ENCODE measurements around the gene FGF8.
"Not testable (repeated sequence)": the region's sequence is repeated elsewhere in the genome, so short reads cannot be mapped to it uniquely, and the experiment has no call there.

Gene FGF8

GRCh38 chr10:101803511-101803910 is 27.6 kb upstream of the FGF8 start:
- Histone ChIP-seq H3K4me1 (ENCODE audit: control insufficient read depth, insufficient read depth, low read length) (no peaks in the 10 kb centered on the region), H3K4me3 (ENCODE audit: low read length) (no peak overlapping the region), H3K27me3 (ENCODE audit: control insufficient read depth, insufficient read depth, low read length) (no peaks in the 10 kb centered on the region), H3K9me3 (ENCODE audit: control insufficient read depth, low read length) (no peaks in the 10 kb centered on the region), H3K36me3 (ENCODE audit: control insufficient read depth, insufficient read depth, low read length) (peaks cover 9% of the 10 kb centered on the region), H3K9ac (ENCODE audit: low read length) (no peak overlapping the region)

GRCh38 chr10:101797403-101798059 is 21.6 kb upstream of the FGF8 start:
- Histone ChIP-seq H3K36me3 (ENCODE audit: control insufficient read depth, insufficient read depth, low read length) (peaks cover 20% of the 10 kb centered on the region), H3K4me1 (ENCODE audit: control insufficient read depth, insufficient read depth, low read length) (no peaks in the 10 kb centered on the region), H3K9me3 (ENCODE audit: control insufficient read depth, low read length) (no peaks in the 10 kb centered on the region), H3K4me3 (ENCODE audit: low read length) (no peak overlapping the region), H3K9ac (ENCODE audit: low read length) (no peak overlapping the region), H3K27me3 (ENCODE audit: control insufficient read depth, insufficient read depth, low read length) (no peaks in the 10 kb centered on the region)

GRCh38 chr10:101793526-101793925 is 17.6 kb upstream of the FGF8 start:
- no peaks in the 10 kb centered on the region for H3K27me3 ChIP-seq (ENCODE audit: control insufficient read depth, insufficient read depth, low read length)
- no peaks in the 10 kb centered on the region for H3K9me3 ChIP-seq (ENCODE audit: control insufficient read depth, low read length)
- peaks cover 11% of the 10 kb centered on the region for H3K36me3 ChIP-seq (ENCODE audit: control insufficient read depth, insufficient read depth, low read length)

GRCh38 chr10:101789686-101790085 is 13.8 kb upstream of the FGF8 start:
- Histone ChIP-seq H3K4me3 (ENCODE audit: low read length) (no peak overlapping the region), H3K9ac (ENCODE audit: low read length) (no peak overlapping the region), H3K27me3 (ENCODE audit: control insufficient read depth, insufficient read depth, low read length) (no peaks in the 10 kb centered on the region), H3K36me3 (ENCODE audit: control insufficient read depth, insufficient read depth, low read length) (peaks cover 11% of the 10 kb centered on the region), H3K9me3 (ENCODE audit: control insufficient read depth, low read length) (no peaks in the 10 kb centered on the region), H3K4me1 (ENCODE audit: control insufficient read depth, insufficient read depth, low read length) (no peaks in the 10 kb centered on the region)

More at GRCh38 chr10:101793526-101793925, 17.6 kb upstream of the FGF8 start:
- Histone ChIP-seq H3K4me3 (ENCODE audit: low read length) (no peak overlapping the region), H3K4me1 (ENCODE audit: control insufficient read depth, insufficient read depth, low read length) (no peaks in the 10 kb centered on the region), H3K9ac (ENCODE audit: low read length) (no peak overlapping the region)

- not testable (repeated sequence) for H3K4me3 ChIP-seq (ENCODE audit: low read length); H3K9ac ChIP-seq (ENCODE audit: low read length); H3K27me3 ChIP-seq (ENCODE audit: control insufficient read depth, insufficient read depth, low read length); H3K4me1 ChIP-seq (ENCODE audit: control insufficient read depth, insufficient read depth, low read length); H3K9me3 ChIP-seq (ENCODE audit: control insufficient read depth, low read length)
- H3K36me3 ChIP-seq (ENCODE audit: control insufficient read depth, insufficient read depth, low read length): peaks cover 11% of the 10 kb centered on the region
These were observed 13.3 kb upstream of the FGF8 start for GRCh38 chr10:101789231-101789630.

- Histone ChIP-seq H3K4me3 (ENCODE audit: low read length) (no peak overlapping the region), H3K27me3 (ENCODE audit: control insufficient read depth, insufficient read depth, low read length) (no peaks in the 10 kb centered on the region), H3K9ac (ENCODE audit: low read length) (no peak overlapping the region), H3K4me1 (ENCODE audit: control insufficient read depth, insufficient read depth, low read length) (peaks cover 20% of the 10 kb centered on the region), H3K9me3 (ENCODE audit: control insufficient read depth, low read length) (no peaks in the 10 kb centered on the region), H3K36me3 (ENCODE audit: control insufficient read depth, insufficient read depth, low read length) (peaks cover 11% of the 10 kb centered on the region)
These were observed 9.9 kb upstream of the FGF8 start for GRCh38 chr10:101785801-101786200.

- Histone ChIP-seq H3K27me3 (ENCODE audit: control insufficient read depth, insufficient read depth, low read length) (peaks cover 5% of the 10 kb centered on the region), H3K4me3 (ENCODE audit: low read length) (no peak overlapping the region), H3K9me3 (ENCODE audit: control insufficient read depth, low read length) (no peaks in the 10 kb centered on the region), H3K4me1 (ENCODE audit: control insufficient read depth, insufficient read depth, low read length) (peaks cover 31% of the 10 kb centered on the region), H3K9ac (ENCODE audit: low read length) (no peak overlapping the region), H3K36me3 (ENCODE audit: control insufficient read depth, insufficient read depth, low read length) (peaks cover 11% of the 10 kb centered on the region)
These were observed 8.6 kb upstream of the FGF8 start for GRCh38 chr10:101784558-101784957.

- Histone ChIP-seq H3K4me3 (ENCODE audit: low read length) (no peak overlapping the region), H3K27me3 (ENCODE audit: control insufficient read depth, insufficient read depth, low read length) (peaks cover 9% of the 10 kb centered on the region), H3K9me3 (ENCODE audit: control insufficient read depth, low read length) (no peaks in the 10 kb centered on the region), H3K9ac (ENCODE audit: low read length) (peak overlapping the region; percentile 54), H3K4me1 (ENCODE audit: control insufficient read depth, insufficient read depth, low read length) (peaks cover 40% of the 10 kb centered on the region), H3K36me3 (ENCODE audit: control insufficient read depth, insufficient read depth, low read length) (peaks cover 11% of the 10 kb centered on the region)
These were observed 7.8 kb upstream of the FGF8 start for GRCh38 chr10:101783736-101784118.

- Histone ChIP-seq H3K36me3 (ENCODE audit: control insufficient read depth, insufficient read depth, low read length) (peaks cover 11% of the 10 kb centered on the region), H3K4me1 (ENCODE audit: control insufficient read depth, insufficient read depth, low read length) (peaks cover 46% of the 10 kb centered on the region), H3K9me3 (ENCODE audit: control insufficient read depth, low read length) (no peaks in the 10 kb centered on the region), H3K9ac (ENCODE audit: low read length) (peak within 1 kb of the TSS; percentile 54), H3K4me3 (ENCODE audit: low read length) (peak within 1 kb of the TSS; percentile 16), H3K27me3 (ENCODE audit: control insufficient read depth, insufficient read depth, low read length) (peaks cover 9% of the 10 kb centered on the region)
These were observed 7.2 kb upstream of the FGF8 start, which contains the start of gene NPM3 for GRCh38 chr10:101782811-101783735. TSS of gene NPM3 (minus strand) at chr10:101783446. CDS start at chr10:101783390, 56 bp downstream.

GRCh38 chr10:101781984-101782810 is 6.3 kb upstream of the FGF8 start:
- H3K4me3 ChIP-seq (ENCODE audit: low read length): peak overlapping the region; percentile 16
- peaks cover 6% of the 10 kb centered on the region for H3K36me3 ChIP-seq (ENCODE audit: control insufficient read depth, insufficient read depth, low read length)
- H3K27me3 ChIP-seq (ENCODE audit: control insufficient read depth, insufficient read depth, low read length): peaks cover 16% of the 10 kb centered on the region
- no peaks in the 10 kb centered on the region for H3K9me3 ChIP-seq (ENCODE audit: control insufficient read depth, low read length)
- peak overlapping the region; percentile 29 for H3K9ac ChIP-seq (ENCODE audit: low read length)
- peaks cover 55% of the 10 kb centered on the region for H3K4me1 ChIP-seq (ENCODE audit: control insufficient read depth, insufficient read depth, low read length)

GRCh38 chr10:101781655-101781983 is 5.7 kb upstream of the FGF8 start:
- Histone ChIP-seq H3K4me3 (ENCODE audit: low read length) (no peak overlapping the region), H3K9ac (ENCODE audit: low read length) (no peak overlapping the region), H3K4me1 (ENCODE audit: control insufficient read depth, insufficient read depth, low read length) (peaks cover 55% of the 10 kb centered on the region), H3K9me3 (ENCODE audit: control insufficient read depth, low read length) (no peaks in the 10 kb centered on the region), H3K27me3 (ENCODE audit: control insufficient read depth, insufficient read depth, low read length) (peaks cover 22% of the 10 kb centered on the region), H3K36me3 (ENCODE audit: control insufficient read depth, insufficient read depth, low read length) (peaks cover 5% of the 10 kb centered on the region)
